ENCODE data around the gene TUBA1C. TPM values are rescaled to one million over a fixed set of nuclear protein-coding genes. Genes with fewer than 3 reads are reported as not detected.
A peak's percentile ranks its signal among the peaks of the same experiment; 100 is the strongest.
"Not testable (repeated sequence)": the region's sequence is repeated elsewhere in the genome, so short reads cannot be mapped to it uniquely, and the experiment has no call there.

TUBA1C gene
- total and polyA plus RNA-seq, 11 donors = 35.2 to 554 (median 68.8) TPM

- Histone ChIP-seq H3K4me1 (peaks cover 0 to 51% (median 9%) of the 10 kb centered on the region in 12 donors), H3K27ac (peak overlapping the region in 4 of 12 donors; percentile 4 to 51 (median 24)), H3K9me3 (no peaks in the 10 kb centered on the region), H3K27me3 (no peaks in the 10 kb centered on the region), H3K36me3 (peaks cover 0 to 6% (median 0%) of the 10 kb centered on the region in 9 donors), H3K4me3 (no peak overlapping the region)
- no peak for TF ChIP-seq CTCF (IDR thresholded peaks at IDR 0.05)
- TF ChIP-seq POLR2A (IDR thresholded peaks at IDR 0.05) = no peak
- 81 to 92% (median 87%) methylated on average over 11 of the region's 11 CpGs for WGBS, 4 donors
- intact Hi-C loops (cut with DNase I) = no loop called here
- ATAC-seq (no peak), DNase-seq (no peak)
Observed at GRCh38 chr12:49260571-49261363, 4.1 kb upstream of the TUBA1C start.

- DNase-seq = no peak
- H3K4me1 ChIP-seq = peaks cover 0 to 53% (median 12%) of the 10 kb centered on the region in 12 donors
- peaks cover 0 to 7% (median 0%) of the 10 kb centered on the region in 9 donors for H3K36me3 ChIP-seq
- H3K4me3 ChIP-seq = no peak overlapping the region
- WGBS, 4 donors = 94 to 100% (median 95%) methylated on average over 2 of the region's 2 CpGs
- no peaks in the 10 kb centered on the region for H3K27me3 ChIP-seq
- no peaks in the 10 kb centered on the region for H3K9me3 ChIP-seq
- ATAC-seq = no peak
- intact Hi-C loops (cut with DNase I) = no loop called here
- no peak overlapping the region for H3K27ac ChIP-seq
- no peak for TF ChIP-seq POLR2A (IDR thresholded peaks at IDR 0.05)
- no peak for TF ChIP-seq CTCF (IDR thresholded peaks at IDR 0.05)
Observed at GRCh38 chr12:49261721-49262120, 3.2 kb upstream of the TUBA1C start.

- no peaks in the 10 kb centered on the region for H3K9me3 ChIP-seq
- ATAC-seq (no peak), DNase-seq (no peak)
- peak overlapping the region in 1 of 12 donors; percentile 98 for H3K4me3 ChIP-seq
- TF ChIP-seq CTCF (IDR thresholded peaks at IDR 0.05) (no peak), POLR2A (IDR thresholded peaks at IDR 0.05) (no peak)
- 76 to 86% (median 82%) methylated on average over 5 of the region's 5 CpGs for WGBS, 4 donors
- no peaks in the 10 kb centered on the region for H3K27me3 ChIP-seq
- peaks cover 0 to 14% (median 0%) of the 10 kb centered on the region in 9 donors for H3K36me3 ChIP-seq
- peaks cover 0 to 64% (median 12%) of the 10 kb centered on the region in 12 donors for H3K4me1 ChIP-seq
- intact Hi-C loops (cut with DNase I) = no loop called here
- H3K27ac ChIP-seq = peak overlapping the region in 2 of 12 donors; percentile 89 to 92
Observed at GRCh38 chr12:49263400-49263763, 1.5 kb upstream of the TUBA1C start.

GRCh38 chr12:49264466-49264872 is 413 bp upstream of the TUBA1C start:
- H3K36me3 ChIP-seq = peaks cover 0 to 19% (median under 1%) of the 10 kb centered on the region in 9 donors
- peaks cover 0 to 75% (median 14%) of the 10 kb centered on the region in 12 donors for H3K4me1 ChIP-seq
- DNase-seq (peak in 1 of 5 donors; percentile 45), ATAC-seq (peak in 2 of 4 donors; percentile 46 to 65)
- H3K4me3 ChIP-seq = peak overlapping the region; percentile 57 to 98 (median 82)
- TF ChIP-seq CTCF (IDR thresholded peaks at IDR 0.05) = no peak
- peak in 1 of 2 donors; percentile 62 for TF ChIP-seq POLR2A (IDR thresholded peaks at IDR 0.05)
- intact Hi-C loops (cut with DNase I) = no loop called here
- H3K27me3 ChIP-seq = no peaks in the 10 kb centered on the region
- WGBS, 4 donors = 0 to 1% (median 1%) methylated on average over 25 to 35 of the region's 35 CpGs
- H3K27ac ChIP-seq = peak overlapping the region; percentile 71 to 99 (median 91)
- no peaks in the 10 kb centered on the region for H3K9me3 ChIP-seq

GRCh38 chr12:49269191-49269590 is 4.3 kb downstream of the TUBA1C start:
- intact Hi-C loops (cut with DNase I); ATAC-seq; DNase-seq; H3K27me3 ChIP-seq; H3K9me3 ChIP-seq: not testable (repeated sequence)
- WGBS, 4 donors = 59 to 76% (median 65%) methylated on average over 6 of the region's 6 CpGs
- Histone ChIP-seq H3K4me1 (peaks cover 0 to 42% (median 8%) of the 10 kb centered on the region in 12 donors), H3K27ac (peak overlapping the region in 2 of 12 donors; percentile 13 to 77), H3K36me3 (peaks cover 0 to 57% (median 41%) of the 10 kb centered on the region in 9 donors), H3K4me3 (peak overlapping the region in 1 of 12 donors; percentile 28)
